Measurements from ENCODE around the gene FBXL19.

The FBXL19 gene

DNA sequence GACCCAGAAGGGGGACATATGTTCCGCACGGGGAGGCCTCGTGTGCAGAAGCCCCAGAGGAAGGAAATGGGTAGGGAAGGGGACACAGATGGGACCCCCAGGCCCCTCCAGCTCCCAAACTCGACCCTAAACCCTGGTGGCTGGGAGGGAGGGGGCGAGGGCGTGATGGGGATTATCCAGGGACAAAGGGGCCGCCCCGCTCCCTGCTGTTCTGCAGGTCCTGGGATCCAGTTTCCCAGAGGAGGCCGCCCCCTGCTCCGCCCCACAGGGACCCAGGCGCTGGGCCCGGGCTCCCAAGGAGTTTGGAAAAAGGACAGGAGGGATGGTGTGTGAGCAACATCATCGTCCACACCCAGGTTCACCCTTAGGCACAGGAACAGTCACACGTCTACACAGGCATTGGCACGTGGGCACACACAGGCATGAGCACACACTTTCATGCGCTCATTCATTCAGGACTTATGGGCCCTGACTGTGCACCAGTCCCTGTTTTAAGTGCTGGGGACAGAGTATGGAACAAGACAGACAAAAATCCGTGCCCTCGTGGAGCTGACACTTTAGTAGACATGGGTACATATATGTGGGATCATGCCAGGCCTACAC, 12.8 kb upstream of the FBXL19 start:
- Histone ChIP-seq H3K4me3 (replicated peaks; ENCODE audit: insufficient read depth, low read length) (no peak overlapping the region), H3K27ac (replicated peaks) (no peak overlapping the region), H3K27me3 (ENCODE audit: insufficient read depth, poor library complexity, severe bottlenecking) (no peaks in the 10 kb centered on the region)
- no peak for TF ChIP-seq GABPA (IDR thresholded peaks at IDR 0.05; ENCODE audit: low read depth)
- TF ChIP-seq, protein P1, sequence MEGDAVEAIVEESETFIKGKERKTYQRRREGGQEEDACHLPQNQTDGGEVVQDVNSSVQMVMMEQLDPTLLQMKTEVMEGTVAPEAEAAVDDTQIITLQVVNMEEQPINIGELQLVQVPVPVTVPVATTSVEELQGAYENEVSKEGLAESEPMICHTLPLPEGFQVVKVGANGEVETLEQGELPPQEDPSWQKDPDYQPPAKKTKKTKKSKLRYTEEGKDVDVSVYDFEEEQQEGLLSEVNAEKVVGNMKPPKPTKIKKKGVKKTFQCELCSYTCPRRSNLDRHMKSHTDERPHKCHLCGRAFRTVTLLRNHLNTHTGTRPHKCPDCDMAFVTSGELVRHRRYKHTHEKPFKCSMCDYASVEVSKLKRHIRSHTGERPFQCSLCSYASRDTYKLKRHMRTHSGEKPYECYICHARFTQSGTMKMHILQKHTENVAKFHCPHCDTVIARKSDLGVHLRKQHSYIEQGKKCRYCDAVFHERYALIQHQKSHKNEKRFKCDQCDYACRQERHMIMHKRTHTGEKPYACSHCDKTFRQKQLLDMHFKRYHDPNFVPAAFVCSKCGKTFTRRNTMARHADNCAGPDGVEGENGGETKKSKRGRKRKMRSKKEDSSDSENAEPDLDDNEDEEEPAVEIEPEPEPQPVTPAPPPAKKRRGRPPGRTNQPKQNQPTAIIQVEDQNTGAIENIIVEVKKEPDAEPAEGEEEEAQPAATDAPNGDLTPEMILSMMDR (IDR thresholded peaks at IDR 0.05; ENCODE audit: insufficient read depth, low read length): no peak
- TF ChIP-seq, protein P2, sequence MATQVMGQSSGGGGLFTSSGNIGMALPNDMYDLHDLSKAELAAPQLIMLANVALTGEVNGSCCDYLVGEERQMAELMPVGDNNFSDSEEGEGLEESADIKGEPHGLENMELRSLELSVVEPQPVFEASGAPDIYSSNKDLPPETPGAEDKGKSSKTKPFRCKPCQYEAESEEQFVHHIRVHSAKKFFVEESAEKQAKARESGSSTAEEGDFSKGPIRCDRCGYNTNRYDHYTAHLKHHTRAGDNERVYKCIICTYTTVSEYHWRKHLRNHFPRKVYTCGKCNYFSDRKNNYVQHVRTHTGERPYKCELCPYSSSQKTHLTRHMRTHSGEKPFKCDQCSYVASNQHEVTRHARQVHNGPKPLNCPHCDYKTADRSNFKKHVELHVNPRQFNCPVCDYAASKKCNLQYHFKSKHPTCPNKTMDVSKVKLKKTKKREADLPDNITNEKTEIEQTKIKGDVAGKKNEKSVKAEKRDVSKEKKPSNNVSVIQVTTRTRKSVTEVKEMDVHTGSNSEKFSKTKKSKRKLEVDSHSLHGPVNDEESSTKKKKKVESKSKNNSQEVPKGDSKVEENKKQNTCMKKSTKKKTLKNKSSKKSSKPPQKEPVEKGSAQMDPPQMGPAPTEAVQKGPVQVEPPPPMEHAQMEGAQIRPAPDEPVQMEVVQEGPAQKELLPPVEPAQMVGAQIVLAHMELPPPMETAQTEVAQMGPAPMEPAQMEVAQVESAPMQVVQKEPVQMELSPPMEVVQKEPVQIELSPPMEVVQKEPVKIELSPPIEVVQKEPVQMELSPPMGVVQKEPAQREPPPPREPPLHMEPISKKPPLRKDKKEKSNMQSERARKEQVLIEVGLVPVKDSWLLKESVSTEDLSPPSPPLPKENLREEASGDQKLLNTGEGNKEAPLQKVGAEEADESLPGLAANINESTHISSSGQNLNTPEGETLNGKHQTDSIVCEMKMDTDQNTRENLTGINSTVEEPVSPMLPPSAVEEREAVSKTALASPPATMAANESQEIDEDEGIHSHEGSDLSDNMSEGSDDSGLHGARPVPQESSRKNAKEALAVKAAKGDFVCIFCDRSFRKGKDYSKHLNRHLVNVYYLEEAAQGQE (IDR thresholded peaks at IDR 0.05; ENCODE audit: insufficient replicate concordance, low read depth): no peak
- TF ChIP-seq POLR2AphosphoS5 (IDR thresholded peaks at IDR 0.05; ENCODE audit: low read depth): no peak
- no peak for TF ChIP-seq SPI1 (IDR thresholded peaks at IDR 0.05; ENCODE audit: borderline replicate concordance, low read depth)
- no peak for DNase-seq (ENCODE audit: low read depth in 1 of 2, low spot score in 1 of 2)

DNA sequence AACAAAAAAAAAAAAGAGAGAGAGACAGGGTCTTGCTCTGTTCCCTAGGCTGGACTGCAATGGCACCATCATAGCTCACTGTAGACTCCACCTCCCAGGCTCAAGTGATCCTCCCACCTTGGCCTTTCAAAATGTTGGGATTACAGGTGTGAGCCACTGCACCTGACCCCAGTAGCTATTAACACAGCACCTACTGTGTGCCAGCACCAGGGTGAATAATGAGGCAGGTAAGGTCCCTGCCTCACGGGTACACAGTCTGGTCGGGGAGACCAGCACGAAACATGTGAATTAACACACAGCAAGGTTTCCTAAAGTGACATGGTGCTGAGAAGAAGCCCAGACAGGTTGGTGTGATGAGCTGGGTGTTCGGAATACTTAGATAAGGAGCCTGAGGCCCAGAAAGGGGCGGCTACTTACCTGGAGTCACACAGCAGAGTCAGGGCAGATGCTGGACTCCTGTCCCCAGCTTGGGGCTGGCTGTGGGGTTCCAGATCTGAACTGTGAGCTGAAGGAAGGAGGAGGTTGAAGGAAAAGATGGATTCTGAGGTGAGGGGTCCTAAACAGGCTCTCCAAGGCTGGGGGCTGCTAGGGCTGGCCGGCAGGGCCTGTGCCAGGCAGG, 10.5 kb upstream of the FBXL19 start:
- no peak for DNase-seq (ENCODE audit: low read depth in 1 of 2, low spot score in 1 of 2)
- Histone ChIP-seq H3K27me3 (ENCODE audit: insufficient read depth, poor library complexity, severe bottlenecking) (no peaks in the 10 kb centered on the region), H3K27ac (replicated peaks) (no peak overlapping the region), H3K4me3 (replicated peaks; ENCODE audit: insufficient read depth, low read length) (no peak overlapping the region)
- TF ChIP-seq, protein P1 (IDR thresholded peaks at IDR 0.05; ENCODE audit: insufficient read depth, low read length): no peak
- TF ChIP-seq POLR2AphosphoS5 (IDR thresholded peaks at IDR 0.05; ENCODE audit: low read depth): no peak
- TF ChIP-seq, protein P2 (IDR thresholded peaks at IDR 0.05; ENCODE audit: insufficient replicate concordance, low read depth): no peak
- no peak for TF ChIP-seq SPI1 (IDR thresholded peaks at IDR 0.05; ENCODE audit: borderline replicate concordance, low read depth)
- no peak for TF ChIP-seq GABPA (IDR thresholded peaks at IDR 0.05; ENCODE audit: low read depth)

DNA sequence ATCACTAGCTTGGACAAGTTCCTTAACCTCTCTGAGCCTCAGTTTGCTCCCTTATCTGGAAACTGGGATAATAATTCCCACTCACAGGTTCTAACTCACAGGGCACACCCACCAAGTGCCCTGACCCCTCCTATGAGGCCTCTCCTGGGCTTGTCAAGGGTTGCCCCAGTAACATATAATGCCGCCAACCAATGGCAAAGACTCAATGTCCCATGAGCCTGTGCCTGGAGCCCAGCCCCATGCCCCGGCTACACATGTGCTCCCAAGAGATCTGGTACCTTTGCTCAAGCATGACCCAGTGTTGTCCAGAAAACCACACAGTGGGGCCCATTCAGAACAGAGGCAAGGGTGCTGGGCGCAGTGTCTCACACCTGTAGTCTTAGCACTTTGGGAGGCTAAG, 8.5 kb upstream of the FBXL19 start:
- Histone ChIP-seq H3K27ac (replicated peaks) (no peak overlapping the region), H3K27me3 (ENCODE audit: insufficient read depth, poor library complexity, severe bottlenecking) (no peaks in the 10 kb centered on the region), H3K4me3 (replicated peaks; ENCODE audit: insufficient read depth, low read length) (no peak overlapping the region)
- no peak for TF ChIP-seq GABPA (IDR thresholded peaks at IDR 0.05; ENCODE audit: low read depth)
- TF ChIP-seq, protein P2 (IDR thresholded peaks at IDR 0.05; ENCODE audit: insufficient replicate concordance, low read depth): no peak
- no peak for TF ChIP-seq POLR2AphosphoS5 (IDR thresholded peaks at IDR 0.05; ENCODE audit: low read depth)
- TF ChIP-seq SPI1 (IDR thresholded peaks at IDR 0.05; ENCODE audit: borderline replicate concordance, low read depth): no peak
- TF ChIP-seq, protein P1 (IDR thresholded peaks at IDR 0.05; ENCODE audit: insufficient read depth, low read length): no peak
- DNase-seq (ENCODE audit: low read depth in 1 of 2, low spot score in 1 of 2): no peak
